Measurements from ENCODE around the gene EEIG2.
A peak's percentile ranks its signal among the peaks of the same experiment; 100 is the strongest.

Gene EEIG2

DNA sequence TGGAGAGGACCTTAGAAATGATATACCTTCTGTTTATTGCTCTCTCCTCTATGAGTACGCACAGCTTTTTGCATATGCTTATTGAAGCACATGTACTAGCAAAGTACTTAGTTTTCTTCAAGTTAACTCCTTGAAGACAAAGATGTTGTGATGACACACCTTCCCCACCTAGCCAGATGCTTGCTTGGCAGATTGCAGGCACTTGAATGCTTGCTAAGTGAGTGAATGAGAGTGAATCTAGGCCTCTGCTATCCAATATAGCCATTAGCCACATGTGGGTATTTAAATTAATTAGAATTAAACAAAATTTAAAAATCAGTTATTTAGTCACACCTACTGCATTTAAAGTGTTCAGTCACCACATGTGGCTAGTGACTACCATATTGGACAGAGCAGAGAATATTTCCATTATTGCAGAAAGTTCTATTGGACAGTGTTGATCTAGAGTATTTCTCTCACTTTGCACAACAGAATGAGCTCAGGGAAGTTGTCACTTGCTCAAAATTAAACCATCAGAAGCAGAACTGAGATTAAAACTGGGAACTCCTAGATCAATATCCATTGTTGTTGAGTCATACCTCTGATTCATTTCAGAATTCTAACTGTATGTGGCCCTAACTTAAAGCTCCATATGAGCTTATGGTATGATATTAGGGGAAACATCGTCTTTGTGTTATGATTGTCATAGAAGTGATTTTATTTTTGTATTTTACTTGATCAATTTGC is 8.6 kb upstream of the EEIG2 start:
- no peak for DNase-seq

DNA sequence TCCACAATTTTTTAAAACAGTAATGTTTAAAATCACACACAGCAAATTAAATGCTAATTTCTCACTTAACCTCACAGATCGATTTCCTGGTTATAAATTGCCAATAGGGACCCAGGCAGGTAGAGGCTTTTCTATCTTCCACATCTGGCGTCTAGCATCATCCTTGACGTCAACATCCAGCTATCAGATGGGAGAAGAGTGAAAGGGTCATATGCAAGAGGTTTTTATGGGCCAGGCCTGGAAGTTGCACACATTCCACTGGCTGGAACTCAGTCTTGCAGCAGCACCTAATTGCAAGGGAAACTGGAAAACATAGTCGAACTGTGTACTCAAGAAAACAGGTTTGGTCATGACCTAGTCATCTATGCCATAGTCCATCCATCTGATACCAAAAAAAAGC is 6.0 kb upstream of the EEIG2 start:
- no peak for DNase-seq

DNA sequence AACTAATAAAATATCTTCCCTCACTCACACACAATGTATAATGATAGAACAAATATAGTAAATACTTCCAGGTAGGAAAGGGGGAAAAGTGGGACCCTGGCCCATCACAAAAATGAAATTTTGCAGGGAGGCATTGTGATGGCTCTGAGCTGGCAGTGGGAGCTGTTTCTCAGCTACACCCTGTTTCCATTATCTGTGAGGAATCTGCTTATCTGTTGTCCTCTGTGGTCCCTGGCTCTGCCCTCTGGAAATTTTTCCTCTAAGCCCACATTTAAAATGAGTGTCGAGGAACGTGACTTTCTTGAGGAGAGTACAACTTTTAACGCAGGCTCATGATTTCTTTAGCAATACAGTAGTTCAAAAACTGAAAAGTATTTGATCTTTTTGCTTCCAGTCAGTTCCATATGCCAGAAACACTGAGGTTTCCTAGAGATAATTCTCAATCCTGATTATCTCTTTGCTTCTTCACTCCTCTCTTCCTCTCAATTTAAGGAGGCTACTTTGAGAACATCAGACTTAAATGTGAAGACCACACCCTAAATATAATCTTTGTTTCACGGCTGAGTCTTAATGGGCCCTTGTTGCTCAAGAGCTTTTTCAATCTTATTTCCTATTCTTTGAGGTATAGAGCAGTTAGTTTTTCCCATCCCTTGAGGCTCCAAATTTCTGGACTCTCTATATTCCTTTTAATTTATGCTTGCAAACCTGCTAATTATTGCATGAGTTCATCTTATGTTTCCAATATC is 5.0 kb upstream of the EEIG2 start:
- DNase-seq = no peak

DNA sequence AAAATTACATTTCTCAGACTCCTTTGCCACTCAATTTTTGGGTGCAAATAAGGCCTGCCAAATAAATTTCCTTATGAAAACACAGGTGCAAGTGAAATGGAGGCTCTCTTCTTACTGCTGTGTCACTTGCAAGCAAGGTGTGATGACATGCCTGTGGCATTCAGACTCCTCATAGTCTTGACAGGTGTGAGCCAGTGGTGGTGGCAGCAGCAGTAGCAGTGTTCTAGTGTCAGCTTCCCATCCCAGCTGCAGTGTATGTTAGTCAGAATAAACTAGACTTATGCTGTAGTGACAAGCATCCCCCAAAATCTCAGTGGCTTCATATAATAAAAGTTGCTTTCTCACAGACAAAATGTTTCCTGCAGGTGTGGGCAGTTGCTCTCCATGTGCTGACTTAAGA is 3.8 kb upstream of the EEIG2 start:
- no peak for DNase-seq

DNA sequence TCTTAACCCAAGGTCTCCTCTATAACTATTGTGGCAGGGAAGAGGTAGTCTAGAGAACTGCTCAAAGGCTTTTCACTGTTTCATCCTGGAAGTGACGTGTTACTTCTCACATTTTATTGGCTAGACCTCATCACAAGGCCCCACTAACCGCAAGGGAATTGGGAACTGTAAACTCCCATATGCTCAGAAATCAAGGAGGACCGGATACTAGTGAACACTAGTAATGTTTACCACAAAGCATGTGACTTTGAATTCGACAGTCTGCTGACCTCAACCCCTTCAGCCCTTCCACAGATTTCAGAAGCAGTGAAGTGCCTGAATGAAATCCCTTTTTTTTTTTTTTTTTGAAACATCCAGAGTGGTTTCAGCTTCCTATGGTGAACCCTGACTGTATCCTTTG is 3.4 kb upstream of the EEIG2 start:
- DNase-seq = no peak

DNA sequence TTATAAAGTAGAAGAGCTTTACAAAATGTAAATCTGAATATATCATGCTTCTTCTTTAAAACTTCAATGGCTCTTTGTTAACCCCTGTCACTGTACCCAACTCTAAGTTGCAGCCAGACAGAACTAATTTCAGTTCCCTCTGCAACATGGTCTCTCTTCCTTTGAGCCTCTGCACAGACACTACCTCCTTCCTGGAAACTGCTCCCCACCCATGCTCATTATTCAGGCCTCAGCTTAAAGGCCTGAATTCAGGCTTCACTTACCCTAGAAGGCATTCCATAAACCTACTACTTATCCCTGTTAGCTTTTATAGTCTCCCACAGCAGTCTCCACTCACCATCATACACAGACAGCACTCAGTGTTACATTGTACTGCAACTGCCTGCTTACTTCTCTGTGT is 2.6 kb upstream of the EEIG2 start:
- no peak for DNase-seq

DNA sequence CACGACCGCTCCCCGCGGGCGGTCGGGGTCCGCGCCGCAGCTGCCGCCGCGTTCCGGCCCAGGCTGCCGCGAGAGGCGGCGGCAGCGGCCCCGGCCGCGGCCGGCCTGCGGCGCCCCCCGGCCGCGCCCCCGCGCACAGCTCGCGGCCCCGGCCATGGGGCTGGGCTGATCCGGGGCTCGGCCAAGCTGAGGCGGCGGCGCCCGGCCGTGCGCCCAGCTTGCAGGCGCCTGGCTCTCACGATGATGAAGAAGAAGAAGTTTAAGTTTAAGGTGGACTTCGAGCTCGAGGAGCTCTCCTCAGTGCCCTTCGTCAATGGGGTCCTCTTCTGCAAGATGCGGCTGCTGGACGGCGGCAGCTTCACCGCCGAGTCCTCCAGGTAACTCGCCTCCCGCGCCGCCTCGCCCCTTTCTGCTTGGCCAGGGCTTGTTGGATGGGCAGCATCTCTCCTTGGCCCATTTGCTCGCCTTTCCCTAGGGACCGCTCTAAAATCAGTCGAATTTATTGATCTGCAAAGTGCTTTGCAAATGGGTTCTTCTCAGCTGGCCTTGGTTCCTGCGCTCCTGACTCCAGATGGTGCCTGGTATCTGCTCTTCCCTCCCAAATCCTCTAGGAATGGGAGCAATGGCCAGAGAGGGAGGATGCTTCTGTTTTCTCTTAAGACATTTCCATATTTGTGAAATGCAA is 431 bp downstream of the EEIG2 start:
- peak; percentile 44 for DNase-seq

DNA sequence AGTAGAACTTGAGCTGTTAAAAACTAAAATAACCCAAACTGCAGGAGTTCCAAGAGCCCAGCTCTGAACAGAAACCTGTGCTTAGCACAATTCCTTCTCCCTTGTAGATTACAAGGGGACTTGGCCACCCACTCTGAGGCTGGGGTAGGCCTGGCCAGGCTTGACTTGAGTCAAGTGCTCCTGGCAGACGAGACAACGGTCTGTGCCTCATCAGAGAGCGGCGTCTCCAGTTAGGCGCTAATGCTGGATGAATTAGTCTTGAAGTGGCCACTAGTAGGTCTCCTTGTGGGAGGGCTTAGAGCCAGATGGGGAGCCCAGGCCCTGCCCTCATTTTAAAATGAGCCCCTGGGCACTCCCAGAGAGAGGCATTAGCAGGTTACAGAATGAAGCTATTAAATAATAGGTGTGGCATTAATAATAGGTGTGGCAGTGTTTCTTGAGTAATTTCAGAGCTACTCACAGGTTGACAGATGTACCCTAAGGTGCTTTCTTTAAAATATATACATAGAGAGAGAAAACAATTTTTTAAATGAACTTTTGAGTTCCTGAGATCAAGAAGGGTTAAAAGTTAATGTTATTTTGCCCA is 1.1 kb downstream of the EEIG2 start:
- peak; percentile 62 for DNase-seq

DNA sequence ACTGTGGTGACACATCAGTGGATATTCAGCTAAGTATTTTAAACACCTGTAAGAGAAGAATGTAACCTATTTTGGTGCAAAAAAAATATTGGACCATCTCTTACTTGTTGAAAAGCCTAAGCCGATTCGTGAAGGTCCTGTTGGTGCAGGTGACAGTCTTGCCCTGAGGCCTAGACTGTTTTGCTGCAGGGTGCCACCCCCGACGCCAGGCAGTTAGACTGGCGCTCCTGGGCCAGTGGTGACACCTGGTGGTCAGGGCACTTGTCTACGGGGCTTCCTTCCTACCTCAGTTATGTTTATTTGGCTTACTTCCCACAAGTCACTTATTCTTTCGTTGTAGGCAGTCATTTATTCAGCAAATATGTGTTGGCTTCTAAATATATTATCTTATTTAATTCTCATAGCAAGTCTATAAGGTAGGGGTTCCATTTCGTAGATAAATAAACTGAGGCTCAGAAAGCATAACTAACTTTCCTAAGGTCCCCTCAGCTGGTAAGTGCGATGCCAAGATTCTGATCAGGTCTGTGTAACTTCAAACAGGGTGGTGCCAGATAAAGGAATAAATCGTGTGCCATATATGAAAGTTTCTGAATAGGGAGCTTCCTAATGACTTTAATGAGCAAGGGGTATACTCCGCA is 1.9 kb downstream of the EEIG2 start:
- peak; percentile 85 for DNase-seq

DNA sequence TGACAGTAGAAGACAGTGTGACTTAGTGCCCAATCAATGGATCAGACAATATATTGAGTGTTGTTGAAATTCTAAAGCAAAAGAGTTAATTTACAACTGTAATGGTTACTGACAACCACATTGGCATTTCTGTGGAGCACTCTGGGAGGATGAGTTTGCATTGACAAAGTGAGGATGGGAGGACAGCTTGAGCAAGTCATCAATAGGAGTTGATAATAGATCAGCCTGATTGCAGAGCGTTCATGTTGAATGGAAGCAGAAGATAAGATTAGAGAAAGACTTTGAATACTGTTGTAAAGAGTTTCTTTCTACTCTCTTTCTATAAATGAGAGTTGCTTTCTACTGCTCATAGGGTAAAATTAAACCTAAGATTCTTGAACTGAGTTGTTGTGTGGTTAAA is 3.9 kb downstream of the EEIG2 start:
- no peak for DNase-seq

DNA sequence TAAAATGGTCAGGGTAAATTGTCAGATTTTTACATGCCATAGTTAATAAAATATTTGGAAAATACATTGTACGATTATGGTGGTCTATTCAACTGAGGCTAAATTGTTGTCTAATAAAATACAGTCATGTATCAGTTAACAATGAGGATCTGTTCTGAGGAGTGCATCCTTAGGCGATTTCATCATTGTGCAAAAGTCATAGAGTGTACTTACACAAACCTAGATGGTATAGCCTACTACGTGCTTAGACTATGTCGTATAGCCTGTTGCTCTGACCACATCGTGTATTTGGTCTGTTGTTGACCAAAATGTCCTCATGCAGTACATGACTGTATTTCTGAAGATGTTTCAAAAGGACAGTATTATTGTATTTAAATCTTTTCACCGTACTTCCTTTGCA is 5.2 kb downstream of the EEIG2 start:
- DNase-seq = no peak

DNA sequence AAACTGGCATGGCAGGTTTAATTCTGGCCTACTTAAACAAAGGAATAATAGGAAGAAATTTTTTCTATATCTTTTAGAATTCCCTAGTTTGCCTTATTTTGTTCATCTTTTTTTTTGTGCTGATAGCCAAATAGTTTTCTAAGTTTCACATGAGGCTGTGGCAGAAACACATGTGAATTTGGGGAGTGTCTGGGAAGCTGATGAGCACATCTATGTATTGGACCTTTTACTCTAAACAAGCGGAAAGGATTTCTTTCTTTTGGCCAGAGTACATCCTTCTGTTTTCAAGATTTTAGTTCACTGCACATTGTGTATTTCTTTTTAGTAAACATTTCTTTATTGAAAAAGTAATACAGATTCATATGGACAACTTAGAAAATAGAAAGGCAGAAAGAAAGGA is 5.6 kb downstream of the EEIG2 start:
- DNase-seq = no peak

DNA sequence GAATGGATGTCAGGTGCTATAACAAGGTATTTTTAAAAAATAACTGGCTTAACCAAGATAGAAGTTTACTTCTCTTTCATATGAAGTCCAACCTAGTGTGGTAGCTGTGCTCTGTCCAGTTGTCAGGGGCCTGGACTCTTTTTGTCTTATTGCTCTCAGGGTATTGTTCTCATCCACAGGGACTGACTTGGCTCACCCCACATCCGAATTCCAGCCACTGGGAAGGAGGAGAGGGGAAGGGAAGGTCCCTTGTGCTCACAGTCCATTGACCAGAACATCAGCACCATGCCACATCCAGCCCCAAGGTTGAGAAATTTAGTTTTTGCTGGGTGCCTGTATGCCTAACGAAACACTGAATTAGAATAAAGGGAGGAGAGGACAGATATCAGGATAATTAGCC is 8.7 kb downstream of the EEIG2 start:
- no peak for DNase-seq

DNA sequence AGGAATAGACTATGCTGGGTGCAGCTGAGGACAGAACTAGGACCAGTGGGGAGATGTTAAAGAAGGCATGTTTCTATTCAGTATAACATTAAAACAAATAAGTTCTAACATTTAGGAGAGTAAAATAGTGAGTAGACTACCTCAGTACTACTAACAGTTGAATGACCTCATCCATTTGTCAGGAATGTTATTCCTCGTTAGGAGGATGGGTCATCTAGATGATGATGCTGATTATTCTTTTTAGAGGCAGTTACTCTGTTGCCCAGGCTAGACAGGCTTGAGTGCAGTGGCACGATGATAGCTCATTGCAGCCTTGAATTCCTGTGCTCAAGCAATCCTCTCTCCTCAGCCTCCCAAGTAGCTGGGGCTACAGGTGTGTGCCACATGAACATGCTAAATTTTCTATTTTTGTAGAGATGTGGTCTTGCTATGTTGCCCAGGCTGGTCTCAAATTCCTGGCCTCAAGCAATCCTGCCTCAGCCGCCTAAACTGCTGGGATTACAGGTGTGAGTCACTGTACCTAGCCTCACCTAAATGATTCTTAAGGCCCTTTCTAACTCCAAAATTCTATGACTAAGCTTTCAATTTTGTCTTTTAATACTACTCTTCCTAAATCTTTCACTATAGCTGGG is 9.3 kb downstream of the EEIG2 start:
- no peak for DNase-seq

DNA sequence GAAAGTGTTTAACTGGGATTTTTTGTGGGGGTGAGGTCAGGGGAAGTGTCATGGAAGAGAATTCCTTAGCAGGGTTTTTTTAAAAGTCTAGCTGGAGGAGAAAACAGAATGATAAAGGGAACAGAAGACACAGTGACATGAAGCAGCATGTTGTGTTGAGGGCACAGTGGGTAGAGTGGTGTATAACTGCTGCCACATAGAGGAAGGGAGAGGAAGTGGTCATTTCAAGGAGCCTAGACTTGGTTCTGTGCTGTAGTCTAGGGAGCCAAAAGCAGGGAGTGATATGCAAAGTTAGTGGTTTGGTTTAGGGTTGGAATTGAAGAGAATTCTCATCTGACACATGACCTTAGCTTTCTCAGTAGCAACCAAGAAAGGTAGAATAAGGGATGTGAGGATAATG is 10.2 kb downstream of the EEIG2 start:
- DNase-seq = no peak

DNA sequence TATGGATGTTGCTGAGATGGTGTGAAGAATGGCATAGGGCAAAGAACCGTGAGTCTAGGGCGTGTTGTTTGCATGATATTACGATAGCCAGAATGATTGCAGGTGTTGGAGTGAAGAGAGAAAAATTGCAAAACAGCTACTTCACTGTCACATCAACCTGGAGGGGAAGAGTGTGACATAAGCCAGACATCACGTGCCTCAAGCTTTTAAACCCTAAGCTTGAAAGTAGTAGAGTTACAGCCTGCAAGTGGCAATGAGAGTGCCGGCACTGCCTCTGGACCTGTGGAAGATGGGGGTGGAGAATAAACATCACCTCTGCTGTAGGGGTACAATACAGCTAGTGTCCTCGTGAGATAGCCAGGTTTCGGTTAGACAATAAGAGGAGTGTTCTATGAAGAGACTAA is 11.1 kb downstream of the EEIG2 start:
- no peak for DNase-seq

DNA sequence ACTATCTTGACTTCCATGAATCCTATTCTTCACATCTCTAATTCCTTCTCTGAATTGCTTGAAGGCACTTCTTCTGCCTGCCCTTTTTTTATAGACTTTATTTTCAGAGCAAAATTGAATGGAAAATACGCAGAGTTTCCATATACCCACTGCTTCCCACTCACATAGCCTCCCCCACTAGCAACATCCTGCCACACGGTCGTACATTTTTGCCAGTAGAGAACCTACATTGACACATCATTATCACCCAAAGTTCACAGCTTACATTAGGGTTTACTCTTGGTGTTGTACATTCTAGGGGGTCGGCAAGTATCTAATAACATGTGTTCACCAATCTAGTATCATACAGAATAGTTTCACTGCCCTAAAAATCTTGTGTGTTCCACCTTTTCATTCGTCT is 12.3 kb downstream of the EEIG2 start:
- no peak for DNase-seq

DNA sequence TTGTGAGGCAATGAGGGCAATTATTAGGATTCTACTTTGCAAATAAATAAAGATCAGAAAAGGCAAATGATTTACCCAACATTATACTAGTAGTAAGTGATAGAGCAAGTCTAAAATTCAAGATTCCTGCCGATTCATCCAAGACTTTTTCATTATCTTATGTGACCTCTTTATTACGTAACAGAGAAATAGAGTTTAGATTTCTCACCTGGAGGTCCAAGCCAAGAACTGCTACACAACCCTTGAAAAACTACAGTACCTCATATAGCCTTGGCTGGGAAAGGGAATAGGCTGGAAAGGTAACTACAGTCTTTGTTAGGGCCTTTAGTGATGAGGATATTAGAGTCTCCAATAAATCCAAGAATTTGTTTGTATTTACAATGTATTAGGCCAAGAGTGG is 13.3 kb downstream of the EEIG2 start:
- DNase-seq = no peak

DNA sequence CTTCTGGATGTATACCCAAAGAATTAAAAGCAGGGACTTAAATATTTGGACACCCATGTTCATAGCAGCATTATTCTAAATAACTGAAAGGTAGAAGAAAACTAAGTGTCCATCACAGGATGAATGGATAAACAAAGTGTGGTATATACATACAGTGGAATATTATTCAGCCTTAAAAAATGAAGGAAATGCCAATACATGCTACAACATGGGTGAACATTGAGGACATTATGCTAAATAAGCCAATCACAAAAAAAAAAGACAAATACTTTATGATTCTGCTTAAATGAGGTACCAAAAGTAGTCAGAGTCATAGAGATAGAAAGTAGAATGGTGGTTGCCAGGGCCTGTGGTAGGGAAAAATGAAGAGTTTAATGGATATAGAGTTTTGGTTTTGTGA is 14.1 kb downstream of the EEIG2 start:
- DNase-seq = no peak

DNA sequence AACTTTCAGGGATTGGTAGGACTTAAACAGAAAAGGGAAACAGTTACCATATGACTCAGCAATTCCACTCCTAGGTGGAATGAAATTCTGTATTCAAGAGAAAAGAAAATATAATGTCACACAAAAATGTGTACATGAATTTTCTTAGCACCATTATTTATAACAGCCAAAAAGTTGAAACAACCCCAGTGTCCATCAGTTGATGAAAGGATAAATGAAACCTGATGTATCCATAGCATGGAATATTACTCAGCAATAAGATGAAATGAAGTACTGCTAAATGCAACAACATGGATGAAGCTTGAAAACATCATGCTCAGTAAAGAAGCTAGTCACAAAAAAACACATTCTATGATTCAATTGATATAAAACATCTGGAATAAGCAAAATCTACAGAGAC is 15.5 kb downstream of the EEIG2 start:
- DNase-seq = no peak

DNA sequence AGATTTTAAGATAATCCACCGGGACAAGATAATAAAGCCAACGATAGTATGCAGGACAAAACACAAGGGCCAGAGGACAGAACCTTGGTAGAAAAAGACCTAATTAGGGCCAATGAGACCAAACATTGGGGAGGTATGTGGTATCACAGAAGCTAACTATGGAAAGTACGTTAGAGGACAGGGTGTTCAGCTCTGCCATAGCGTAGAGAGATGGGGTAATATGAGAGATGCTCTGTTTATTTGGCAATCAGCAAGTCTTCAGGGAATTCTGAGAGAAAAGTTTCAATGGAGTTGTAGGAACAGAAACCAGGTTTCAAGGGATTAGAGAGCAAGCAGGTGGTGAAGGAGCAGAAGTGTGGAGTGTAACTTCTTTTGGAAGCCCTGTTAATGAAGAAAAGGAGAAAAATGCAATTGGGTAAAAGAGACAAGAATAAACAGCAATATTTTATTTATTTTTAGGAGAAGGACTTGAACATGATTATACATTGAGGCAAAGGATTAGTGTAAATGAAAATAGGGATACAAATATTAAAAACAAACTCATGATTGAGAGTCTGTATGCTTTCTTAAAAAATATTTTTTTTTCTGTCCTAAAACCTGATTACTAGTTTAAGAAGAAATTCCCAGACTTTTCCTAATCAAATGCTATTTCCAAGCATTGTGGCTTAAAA is 24.0 kb downstream of the EEIG2 start:
- DNase-seq = no peak

DNA sequence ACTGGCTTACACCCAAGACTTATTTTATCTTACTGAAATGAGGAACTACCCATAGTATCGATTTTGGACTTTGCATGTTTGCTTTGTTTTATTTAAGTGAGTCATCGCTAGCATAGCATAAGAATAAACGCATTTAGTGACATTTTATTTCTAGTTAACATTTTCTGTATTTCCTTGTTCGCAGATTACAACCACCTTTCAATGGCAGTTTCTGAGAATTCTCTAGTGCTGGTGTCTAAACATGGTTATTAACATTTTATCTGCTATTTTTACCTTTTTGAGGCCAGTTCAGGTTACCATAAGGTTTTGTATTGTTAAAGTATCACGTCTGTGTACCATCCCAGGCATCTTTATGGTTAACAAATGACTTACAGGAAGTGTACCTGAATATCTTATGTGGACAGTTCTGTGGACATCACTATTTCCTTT is 24.5 kb downstream of the EEIG2 start:
- no peak for DNase-seq

All from stimulated activated CD8-positive, alpha-beta memory T cell treated with anti-CD3 and anti-CD28 coated beads, Interleukin-4, amount 100 ng/mL, for 48 hours (primary cell).